Smooth muscle cell of the coronary artery (primary cell): ENCODE measurements around the gene HMX1. TPM values are rescaled to one million over a fixed set of nuclear protein-coding genes. Genes with fewer than 3 reads are reported as not detected.

Experiments used
- total RNA-seq: library from RNA; depleted of rRNA; stranded (reverse); fragments of >200 nt; gene quantifications from 2 replicates; pipeline ENCODE4 v1.2.3, GENCODE V29; 2014; ENCODE audit warnings: low replicate concordance

HMX1 gene
- not detected in 2 replicates for total RNA-seq

GRCh38 chr4:8871417-8872401, at the start of gene HMX1:
TSS of gene HMX1 (minus strand) at chr4:8871839. CDS start at chr4:8871614, 225 bp downstream.

